ENCODE measurements around the gene ALG2.

The ALG2 gene

GRCh38 chr9:99181206-99181605, 40.5 kb downstream of the ALG2 start:
- no peak for TF ChIP-seq CTCF (IDR thresholded peaks at IDR 0.05; ENCODE audit: low read length, missing control alignments)
- no peak for DNase-seq (ENCODE audit: low read depth)
- no peak overlapping the region for H3K4me3 ChIP-seq (replicated peaks; ENCODE audit: low read depth, low read length)

GRCh38 chr9:99180662-99181061, 41.1 kb downstream of the ALG2 start:
- TF ChIP-seq CTCF (IDR thresholded peaks at IDR 0.05; ENCODE audit: low read length, missing control alignments) = no peak
- H3K4me3 ChIP-seq (replicated peaks; ENCODE audit: low read depth, low read length) = no peak overlapping the region
- DNase-seq (ENCODE audit: low read depth) = no peak

- no peak for DNase-seq (ENCODE audit: low read depth)
- no peak for TF ChIP-seq CTCF (IDR thresholded peaks at IDR 0.05; ENCODE audit: low read length, missing control alignments)
- no peak overlapping the region for H3K4me3 ChIP-seq (replicated peaks; ENCODE audit: low read depth, low read length)
Observed at GRCh38 chr9:99180199-99180598, 41.5 kb downstream of the ALG2 start.

- H3K4me3 ChIP-seq (replicated peaks; ENCODE audit: low read depth, low read length) = no peak overlapping the region
- TF ChIP-seq CTCF (IDR thresholded peaks at IDR 0.05; ENCODE audit: low read length, missing control alignments) = no peak
Observed at GRCh38 chr9:99178912-99179872, 42.5 kb downstream of the ALG2 start.

GRCh38 chr9:99177576-99178366, 44.0 kb downstream of the ALG2 start:
- no peak overlapping the region for H3K4me3 ChIP-seq (replicated peaks; ENCODE audit: low read depth, low read length)
- no peak for TF ChIP-seq CTCF (IDR thresholded peaks at IDR 0.05; ENCODE audit: low read length, missing control alignments)
- DNase-seq (ENCODE audit: low read depth) = no peak

More at GRCh38 chr9:99178912-99179872, 42.5 kb downstream of the ALG2 start:
- no peak for DNase-seq (ENCODE audit: low read depth)

- H3K4me3 ChIP-seq (replicated peaks; ENCODE audit: low read depth, low read length) = no peak overlapping the region
- DNase-seq (ENCODE audit: low read depth) = no peak
- no peak for TF ChIP-seq CTCF (IDR thresholded peaks at IDR 0.05; ENCODE audit: low read length, missing control alignments)
Observed at GRCh38 chr9:99176527-99177013, 45.2 kb downstream of the ALG2 start.
